HL-60 (cell line): ENCODE data around the gene MLLT3.

Source experiments
- POLR2AphosphoS5 ChIP-seq: IDR thresholded peaks from 2 replicates; pipeline ENCODE4 v1.6.1; 2012; ENCODE audit warnings: low read depth
- SPI1 ChIP-seq: IDR thresholded peaks from 2 replicates; pipeline ENCODE4 v1.6.1; 2012; ENCODE audit warnings: low read depth, mild to moderate bottlenecking, borderline replicate concordance
- TF ChIP-seq, protein P1 (sequence below): IDR thresholded peaks from one replicate; pipeline ENCODE4 v1.5.1; 2011; ENCODE audit warnings: low read length, control low read depth, inconsistent platforms; ENCODE audit not compliant: insufficient read depth
- TF ChIP-seq, protein P2 (sequence below): IDR thresholded peaks from 2 replicates; pipeline ENCODE4 v1.6.1; 2012; ENCODE audit warnings: low read depth; ENCODE audit not compliant: insufficient replicate concordance

- TF ChIP-seq, protein P1, sequence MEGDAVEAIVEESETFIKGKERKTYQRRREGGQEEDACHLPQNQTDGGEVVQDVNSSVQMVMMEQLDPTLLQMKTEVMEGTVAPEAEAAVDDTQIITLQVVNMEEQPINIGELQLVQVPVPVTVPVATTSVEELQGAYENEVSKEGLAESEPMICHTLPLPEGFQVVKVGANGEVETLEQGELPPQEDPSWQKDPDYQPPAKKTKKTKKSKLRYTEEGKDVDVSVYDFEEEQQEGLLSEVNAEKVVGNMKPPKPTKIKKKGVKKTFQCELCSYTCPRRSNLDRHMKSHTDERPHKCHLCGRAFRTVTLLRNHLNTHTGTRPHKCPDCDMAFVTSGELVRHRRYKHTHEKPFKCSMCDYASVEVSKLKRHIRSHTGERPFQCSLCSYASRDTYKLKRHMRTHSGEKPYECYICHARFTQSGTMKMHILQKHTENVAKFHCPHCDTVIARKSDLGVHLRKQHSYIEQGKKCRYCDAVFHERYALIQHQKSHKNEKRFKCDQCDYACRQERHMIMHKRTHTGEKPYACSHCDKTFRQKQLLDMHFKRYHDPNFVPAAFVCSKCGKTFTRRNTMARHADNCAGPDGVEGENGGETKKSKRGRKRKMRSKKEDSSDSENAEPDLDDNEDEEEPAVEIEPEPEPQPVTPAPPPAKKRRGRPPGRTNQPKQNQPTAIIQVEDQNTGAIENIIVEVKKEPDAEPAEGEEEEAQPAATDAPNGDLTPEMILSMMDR, result no peak
- TF ChIP-seq, protein P2, sequence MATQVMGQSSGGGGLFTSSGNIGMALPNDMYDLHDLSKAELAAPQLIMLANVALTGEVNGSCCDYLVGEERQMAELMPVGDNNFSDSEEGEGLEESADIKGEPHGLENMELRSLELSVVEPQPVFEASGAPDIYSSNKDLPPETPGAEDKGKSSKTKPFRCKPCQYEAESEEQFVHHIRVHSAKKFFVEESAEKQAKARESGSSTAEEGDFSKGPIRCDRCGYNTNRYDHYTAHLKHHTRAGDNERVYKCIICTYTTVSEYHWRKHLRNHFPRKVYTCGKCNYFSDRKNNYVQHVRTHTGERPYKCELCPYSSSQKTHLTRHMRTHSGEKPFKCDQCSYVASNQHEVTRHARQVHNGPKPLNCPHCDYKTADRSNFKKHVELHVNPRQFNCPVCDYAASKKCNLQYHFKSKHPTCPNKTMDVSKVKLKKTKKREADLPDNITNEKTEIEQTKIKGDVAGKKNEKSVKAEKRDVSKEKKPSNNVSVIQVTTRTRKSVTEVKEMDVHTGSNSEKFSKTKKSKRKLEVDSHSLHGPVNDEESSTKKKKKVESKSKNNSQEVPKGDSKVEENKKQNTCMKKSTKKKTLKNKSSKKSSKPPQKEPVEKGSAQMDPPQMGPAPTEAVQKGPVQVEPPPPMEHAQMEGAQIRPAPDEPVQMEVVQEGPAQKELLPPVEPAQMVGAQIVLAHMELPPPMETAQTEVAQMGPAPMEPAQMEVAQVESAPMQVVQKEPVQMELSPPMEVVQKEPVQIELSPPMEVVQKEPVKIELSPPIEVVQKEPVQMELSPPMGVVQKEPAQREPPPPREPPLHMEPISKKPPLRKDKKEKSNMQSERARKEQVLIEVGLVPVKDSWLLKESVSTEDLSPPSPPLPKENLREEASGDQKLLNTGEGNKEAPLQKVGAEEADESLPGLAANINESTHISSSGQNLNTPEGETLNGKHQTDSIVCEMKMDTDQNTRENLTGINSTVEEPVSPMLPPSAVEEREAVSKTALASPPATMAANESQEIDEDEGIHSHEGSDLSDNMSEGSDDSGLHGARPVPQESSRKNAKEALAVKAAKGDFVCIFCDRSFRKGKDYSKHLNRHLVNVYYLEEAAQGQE, result no peak
- TF ChIP-seq POLR2AphosphoS5, result no peak
- TF ChIP-seq SPI1, result no peak
Measured at GRCh38 chr9:20564650-20565049, 57.6 kb downstream of the MLLT3 start.
